ENCODE data around the gene FN3K. TPM values are rescaled to one million over a fixed set of nuclear protein-coding genes. Genes with fewer than 3 reads are reported as not detected.

Gene FN3K
- total and polyA plus RNA-seq, 2 experiments from 2014 or later = 0.11 to 1.0 TPM

DNA sequence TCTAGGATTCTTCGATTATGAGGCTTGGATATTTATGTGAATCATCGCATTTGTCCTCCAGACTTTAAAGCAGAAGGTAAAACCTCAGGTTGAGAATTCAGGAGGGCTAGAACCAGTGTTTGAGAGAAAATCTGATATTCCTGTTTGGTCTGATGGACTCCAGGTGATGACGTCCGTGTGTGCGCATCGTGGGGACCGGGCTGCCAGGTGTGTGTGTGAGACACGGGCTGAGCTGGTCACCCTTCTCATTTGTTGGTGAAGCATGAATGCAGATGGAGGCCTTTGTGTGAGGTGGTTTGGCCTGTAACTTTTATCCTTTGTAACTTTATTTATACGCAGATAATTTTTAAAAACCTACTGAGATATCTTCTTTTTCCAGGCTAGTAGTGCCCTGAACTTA, 61.6 kb downstream of the FN3K start:
- H3F3A ChIP-seq (ENCODE audit: insufficient read depth) = no peaks in the 10 kb centered on the region
- in situ Hi-C loops (cut with MboI) = no loop called here
- H3K9ac ChIP-seq = no peak overlapping the region
- H3K79me2 ChIP-seq (ENCODE audit: insufficient read depth) = no peaks in the 10 kb centered on the region
- H2AFZ ChIP-seq = no peak overlapping the region
- H3K9me2 ChIP-seq (ENCODE audit: insufficient read depth) = no peaks in the 10 kb centered on the region
- H3K4me1 ChIP-seq (ENCODE audit: insufficient read depth) = peaks cover 5% of the 10 kb centered on the region; the same call in 1 of the 2 replicates
- no peak for DNase-seq
- H3K9me3 ChIP-seq (ENCODE audit: low read depth) = no peaks in the 10 kb centered on the region
- no peaks in the 10 kb centered on the region for H3K27me3 ChIP-seq (replicated peaks; ENCODE audit: insufficient read depth)
- WGBS, 2 experiments (ENCODE audit: low coverage in 1 of 2, low lambda C conversion rate in 2 of 2, missing lambda C conversion rate in 2 of 2) = 98 to 99% methylated on average over 9 of the region's 9 CpGs
- H3K27ac ChIP-seq = no peak overlapping the region
- TF ChIP-seq EZH2phosphoT487 (IDR thresholded peaks at IDR 0.05; ENCODE audit: insufficient read depth, low read depth) (no peak), EZH2 (IDR thresholded peaks at IDR 0.05; ENCODE audit: insufficient read depth, poor library complexity, severe bottlenecking) (no peak)
- H3K36me3 ChIP-seq (ENCODE audit: low read depth) = no peaks in the 10 kb centered on the region
- no peaks in the 10 kb centered on the region for H4K20me1 ChIP-seq (ENCODE audit: insufficient read depth)
- H3K4me3 ChIP-seq = no peak overlapping the region
- no peak overlapping the region for H3K4me2 ChIP-seq (ENCODE audit: unreplicated experiment)

DNA sequence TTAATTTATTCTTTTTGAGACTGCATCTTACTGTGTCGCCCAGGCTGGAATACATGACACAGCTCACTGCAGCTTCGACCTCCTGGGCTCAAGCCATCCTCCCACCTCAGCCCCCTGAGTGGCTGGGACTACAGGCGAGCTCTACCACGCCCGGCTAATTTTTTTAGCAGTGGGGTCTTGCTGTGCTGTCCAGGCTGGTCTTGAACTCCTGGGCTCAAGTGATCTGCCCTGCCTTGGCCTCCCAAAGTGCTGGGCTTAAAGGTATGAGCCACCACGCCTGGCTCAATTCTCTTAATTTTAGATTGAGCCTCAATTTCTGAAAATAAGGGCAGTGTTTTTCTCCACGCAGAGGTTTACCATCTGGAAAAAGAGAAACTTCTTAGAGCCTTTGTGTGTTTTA, 63.3 kb downstream of the FN3K start:
- H3K9me3 ChIP-seq (ENCODE audit: low read depth) = no peaks in the 10 kb centered on the region
- H3K9me2 ChIP-seq (ENCODE audit: insufficient read depth) = no peaks in the 10 kb centered on the region
- H3K4me3 ChIP-seq = no peak overlapping the region
- no peaks in the 10 kb centered on the region for H3K36me3 ChIP-seq (ENCODE audit: low read depth)
- no peaks in the 10 kb centered on the region for H3K27me3 ChIP-seq (replicated peaks; ENCODE audit: insufficient read depth)
- in situ Hi-C loops (cut with MboI) = no loop called here
- no peak overlapping the region for H3K4me2 ChIP-seq (ENCODE audit: unreplicated experiment)
- peaks cover 4% of the 10 kb centered on the region for H3K4me1 ChIP-seq (ENCODE audit: insufficient read depth)
- no peak overlapping the region for H3K9ac ChIP-seq
- DNase-seq = no peak
- no peaks in the 10 kb centered on the region for H3K79me2 ChIP-seq (ENCODE audit: insufficient read depth)
- TF ChIP-seq EZH2 (IDR thresholded peaks at IDR 0.05; ENCODE audit: insufficient read depth, poor library complexity, severe bottlenecking) (no peak), EZH2phosphoT487 (IDR thresholded peaks at IDR 0.05; ENCODE audit: insufficient read depth, low read depth) (no peak)
- 99 to 100% methylated on average over 7 of the region's 7 CpGs for WGBS, 2 experiments (ENCODE audit: low coverage in 1 of 2, low lambda C conversion rate in 2 of 2, missing lambda C conversion rate in 2 of 2)
- H2AFZ ChIP-seq = no peak overlapping the region
- H3K27ac ChIP-seq = no peak overlapping the region
- no peaks in the 10 kb centered on the region for H4K20me1 ChIP-seq (ENCODE audit: insufficient read depth)
- H3F3A ChIP-seq (ENCODE audit: insufficient read depth) = no peaks in the 10 kb centered on the region

GRCh38 chr17:82799591-82799990, 64.2 kb downstream of the FN3K start:
- no peak overlapping the region for H3K4me3 ChIP-seq
- DNase-seq = no peak
- no peak overlapping the region for H3K4me2 ChIP-seq (ENCODE audit: unreplicated experiment)
- H2AFZ ChIP-seq = no peak overlapping the region
- H3K27me3 ChIP-seq (replicated peaks; ENCODE audit: insufficient read depth) = no peaks in the 10 kb centered on the region
- no peaks in the 10 kb centered on the region for H3K9me3 ChIP-seq (ENCODE audit: low read depth)
- WGBS, 2 experiments (ENCODE audit: low coverage in 1 of 2, low lambda C conversion rate in 2 of 2, missing lambda C conversion rate in 2 of 2) = 95 to 96% methylated on average over 15 to 16 of the region's 16 CpGs
- H3K9me2 ChIP-seq (ENCODE audit: insufficient read depth) = no peaks in the 10 kb centered on the region
- H4K20me1 ChIP-seq (ENCODE audit: insufficient read depth) = no peaks in the 10 kb centered on the region
- in situ Hi-C loops (cut with MboI) = no loop called here
- H3K27ac ChIP-seq = no peak overlapping the region
- H3K9ac ChIP-seq = no peak overlapping the region
- no peaks in the 10 kb centered on the region for H3K79me2 ChIP-seq (ENCODE audit: insufficient read depth)
- TF ChIP-seq EZH2 (IDR thresholded peaks at IDR 0.05; ENCODE audit: insufficient read depth, poor library complexity, severe bottlenecking) (no peak), EZH2phosphoT487 (IDR thresholded peaks at IDR 0.05; ENCODE audit: insufficient read depth, low read depth) (no peak)
- H3K4me1 ChIP-seq (ENCODE audit: insufficient read depth) = no peaks in the 10 kb centered on the region; the same call in 1 of the 2 replicates
- H3F3A ChIP-seq (ENCODE audit: insufficient read depth) = no peaks in the 10 kb centered on the region
- no peaks in the 10 kb centered on the region for H3K36me3 ChIP-seq (ENCODE audit: low read depth)

Other genes starting within 250 kb of the FN3K start
- gene FOXK2, start 215.9 kb upstream of the FN3K start, total RNA-seq (2014; rRNA removed; shearing (Covaris generic)) = 38.4 and 43.0 TPM in 2 replicates
- gene FOXK2, start 215.9 kb upstream of the FN3K start, polyA plus RNA-seq (2016; fragmentation: Nextera tagmentation; extraction: Ambion mirVana) = 5.6 and 6.6 TPM in 2 replicates
- 87.3 and 118 TPM in 2 replicates for gene WDR45B, start 87.2 kb upstream of the FN3K start, total RNA-seq (2014; rRNA removed; shearing (Covaris generic))
- 87.8 and 91.6 TPM in 2 replicates for gene WDR45B, start 87.2 kb upstream of the FN3K start, polyA plus RNA-seq (2016; fragmentation: Nextera tagmentation; extraction: Ambion mirVana)
- gene RAB40B, start 36.9 kb upstream of the FN3K start, total RNA-seq (2014; rRNA removed; shearing (Covaris generic)) = 11.4 and 23.7 TPM in 2 replicates
- gene RAB40B, start 36.9 kb upstream of the FN3K start, polyA plus RNA-seq (2016; fragmentation: Nextera tagmentation; extraction: Ambion mirVana) = 23.8 and 24.7 TPM in 2 replicates
- 31.4 and 33.8 TPM in 2 replicates for gene FN3KRP, start 18.9 kb upstream of the FN3K start, total RNA-seq (2014; rRNA removed; shearing (Covaris generic))
- 45.2 and 46.3 TPM in 2 replicates for gene FN3KRP, start 18.9 kb upstream of the FN3K start, polyA plus RNA-seq (2016; fragmentation: Nextera tagmentation; extraction: Ambion mirVana)
- gene TBCD, start 16.4 kb downstream of the FN3K start, total RNA-seq (2014; rRNA removed; shearing (Covaris generic)) = 19.3 and 26.8 TPM in 2 replicates
- 31.1 and 33.8 TPM in 2 replicates for gene TBCD, start 16.4 kb downstream of the FN3K start, polyA plus RNA-seq (2016; fragmentation: Nextera tagmentation; extraction: Ambion mirVana)
- gene ZNF750, start 104.4 kb downstream of the FN3K start, total RNA-seq (2014; rRNA removed; shearing (Covaris generic)) = not detected in 2 replicates
- gene ZNF750, start 104.4 kb downstream of the FN3K start, polyA plus RNA-seq (2016; fragmentation: Nextera tagmentation; extraction: Ambion mirVana) = 0.11 TPM in 1 of 2 replicates, not detected in the other

All from GM23248 (cell line).